DND-41 (cell line): ENCODE measurements around the gene ZNF699.

ENCODE experiments used
- ATAC-seq: fragments of 200-7000 bp; cut with Tn5 transposase; 3 replicates; pipeline ENCODE4 v1.9.1; 2021; ENCODE audit warnings: low read depth; ENCODE audit not compliant: insufficient read depth
- DNase-seq: peaks from one replicate; pipeline ENCODE4 v3.0.0-alpha.2; 2020
- H2AFZ ChIP-seq: 2 replicates; pipeline ENCODE4 v1.6.0; 2012; ENCODE audit warnings: low read depth, low read length
- H3K27ac ChIP-seq: 2 replicates; pipeline ENCODE4 v1.5.1; 2012; ENCODE audit warnings: low read length, inconsistent platforms
- H3K27me3 ChIP-seq: fragments of 200-600 bp; sonication (generic); 2 replicates; pipeline ENCODE4 v1.6.0; 2012; ENCODE audit warnings: low read length, mild to moderate bottlenecking, inconsistent platforms; ENCODE audit not compliant: insufficient read depth, poor library complexity
- H3K36me3 ChIP-seq: 2 replicates; pipeline ENCODE4 v1.5.1; 2012; ENCODE audit warnings: low read length, inconsistent platforms; ENCODE audit not compliant: insufficient read depth
- H3K4me1 ChIP-seq: 2 replicates; pipeline ENCODE4 v1.5.1; 2012; ENCODE audit warnings: mild to moderate bottlenecking, low read length; ENCODE audit not compliant: insufficient read depth
- H3K4me2 ChIP-seq: 2 replicates; pipeline ENCODE4 v1.6.0; 2012; ENCODE audit warnings: mild to moderate bottlenecking, moderate library complexity, low read length, inconsistent platforms; ENCODE audit not compliant: insufficient read depth
- H3K4me3 ChIP-seq, 2 experiments: fragments of 200-600 bp in 1 of 2; shearing (Covaris generic) in 1 of 2; 2 replicates each; pipeline ENCODE4 v1.5.1; 2012 to 2016; ENCODE audit warnings: inconsistent platforms in 2 of 2, low read length in 2 of 2, mild to moderate bottlenecking in 2 of 2, low read depth in 1 of 2, moderate library complexity in 1 of 2
- H3K79me2 ChIP-seq: 2 replicates; pipeline ENCODE4 v1.6.0; 2012; ENCODE audit warnings: low read length, inconsistent platforms; ENCODE audit not compliant: insufficient read depth
- H3K9ac ChIP-seq: 2 replicates; pipeline ENCODE4 v1.6.0; 2012; ENCODE audit warnings: low read depth, mild to moderate bottlenecking, inconsistent platforms, low read length, moderate library complexity
- H3K9me3 ChIP-seq: 2 replicates; pipeline ENCODE4 v1.5.1; 2012; ENCODE audit warnings: low read length, moderate library complexity, mild to moderate bottlenecking, inconsistent platforms; ENCODE audit not compliant: insufficient read depth, severe bottlenecking
- H4K20me1 ChIP-seq: 2 replicates; pipeline ENCODE4 v1.6.0; 2012; ENCODE audit warnings: low read length; ENCODE audit not compliant: insufficient read depth
- CTCF ChIP-seq: IDR thresholded peaks from 2 replicates; pipeline ENCODE4 v1.5.1; 2012; ENCODE audit warnings: borderline replicate concordance, low read length, moderate library complexity, mild to moderate bottlenecking; ENCODE audit not compliant: poor library complexity, severe bottlenecking; ENCODE audit errors: extremely low read depth
- EZH2 ChIP-seq: IDR thresholded peaks from 3 replicates; pipeline ENCODE4 v1.6.1; 2012; ENCODE audit warnings: borderline replicate concordance, low read depth, mild to moderate bottlenecking, moderate library complexity, low read length, inconsistent platforms; ENCODE audit not compliant: severe bottlenecking

The ZNF699 gene

GRCh38 chr19:9352505-9352904 is 42.9 kb upstream of the ZNF699 start:
- Histone ChIP-seq H3K4me2 (no peak overlapping the region), H3K27ac (no peak overlapping the region), H3K79me2 (no peaks in the 10 kb centered on the region), H3K4me1 (no peaks in the 10 kb centered on the region), H3K4me3 (no peak overlapping the region), H3K36me3 (peaks cover 15% of the 10 kb centered on the region), H3K9ac (no peak overlapping the region), H4K20me1 (no peaks in the 10 kb centered on the region), H3K27me3 (no peaks in the 10 kb centered on the region), H3K9me3 (peaks cover 4% of the 10 kb centered on the region), H2AFZ (no peak overlapping the region)
- no peak for ATAC-seq
- no peak for DNase-seq
- TF ChIP-seq EZH2 (no peak), CTCF (no peak)

- Histone ChIP-seq H3K4me3 (no peak overlapping the region), H3K27ac (no peak overlapping the region), H3K79me2 (no peaks in the 10 kb centered on the region), H4K20me1 (no peaks in the 10 kb centered on the region), H3K9ac (no peak overlapping the region), H3K4me2 (no peak overlapping the region), H3K27me3 (no peaks in the 10 kb centered on the region), H3K9me3 (peaks cover 29% of the 10 kb centered on the region), H3K4me1 (no peaks in the 10 kb centered on the region), H2AFZ (no peak overlapping the region), H3K36me3 (peaks cover 33% of the 10 kb centered on the region)
- TF ChIP-seq CTCF (no peak), EZH2 (no peak)
- no peak for DNase-seq
- ATAC-seq = no peak
These were observed 39.0 kb upstream of the ZNF699 start for GRCh38 chr19:9348671-9349070.

GRCh38 chr19:9348253-9348652 is 38.6 kb upstream of the ZNF699 start:
- H3K4me1 ChIP-seq = no peaks in the 10 kb centered on the region
- no peaks in the 10 kb centered on the region for H4K20me1 ChIP-seq
- DNase-seq (no peak), ATAC-seq (no peak)
- no peak overlapping the region for H3K4me2 ChIP-seq
- peaks cover 34% of the 10 kb centered on the region for H3K9me3 ChIP-seq
- no peak overlapping the region for H3K4me3 ChIP-seq
- TF ChIP-seq EZH2 = no peak
- TF ChIP-seq CTCF = no peak
- peaks cover 36% of the 10 kb centered on the region for H3K36me3 ChIP-seq
- no peak overlapping the region for H3K9ac ChIP-seq
- no peaks in the 10 kb centered on the region for H3K27me3 ChIP-seq
- H3K27ac ChIP-seq = no peak overlapping the region
- no peaks in the 10 kb centered on the region for H3K79me2 ChIP-seq
- no peak overlapping the region for H2AFZ ChIP-seq

GRCh38 chr19:9345005-9345404 is 35.4 kb upstream of the ZNF699 start:
- Histone ChIP-seq H3K4me3 (no peak overlapping the region), H3K36me3 (peaks cover 63% of the 10 kb centered on the region), H4K20me1 (no peaks in the 10 kb centered on the region), H3K4me2 (no peak overlapping the region), H3K27me3 (no peaks in the 10 kb centered on the region), H2AFZ (no peak overlapping the region), H3K9ac (no peak overlapping the region), H3K9me3 (peaks cover 62% of the 10 kb centered on the region), H3K4me1 (no peaks in the 10 kb centered on the region), H3K79me2 (no peaks in the 10 kb centered on the region), H3K27ac (no peak overlapping the region)
- DNase-seq = no peak
- TF ChIP-seq CTCF (no peak), EZH2 (no peak)
- ATAC-seq = no peak
